WTC11 (cell line): ENCODE measurements around the gene FAM24B. TPM values are rescaled to one million over a fixed set of nuclear protein-coding genes. Genes with fewer than 3 reads are reported as not detected.

ENCODE experiments used
- ATAC-seq: fragments of 200-7000 bp; cut with Tn5 transposase; 2 replicates; pipeline ENCODE4 v1.10.0; 2021; ENCODE audit warnings: mild to moderate bottlenecking, moderate library complexity
- CTCF ChIA-PET: fragments of 300-600 bp; sonication (Branson Sonifier 250); formaldehyde crosslinking; loops from one replicate; lab custom pipeline; 2021; ENCODE audit warnings: antibody characterized with exemption; lab: Charles Lee
- POLR2A ChIA-PET: fragments of 350-600 bp; sonication (Branson Sonifier 250); formaldehyde crosslinking; loops from one replicate; lab custom pipeline; 2021; ENCODE audit warnings: antibody characterized with exemption; lab: Charles Lee
- DNase-seq: peaks from one replicate; pipeline ENCODE4 v3.0.0; 2021; ENCODE audit warnings: low spot score
- H3K27ac Mint-ChIP-seq: 2 replicates; pipeline ENCODE4 v1.8.0; 2021; ENCODE audit warnings: mixed read lengths
- H3K27me3 Mint-ChIP-seq: 2 replicates; pipeline ENCODE4 v1.8.0; 2021; ENCODE audit warnings: low read depth, mild to moderate bottlenecking, moderate library complexity, mixed read lengths
- H3K36me3 Mint-ChIP-seq: 2 replicates; pipeline ENCODE4 v1.8.0; 2021; ENCODE audit warnings: mixed read lengths
- H3K4me1 Mint-ChIP-seq: 2 replicates; pipeline ENCODE4 v1.8.0; 2022; ENCODE audit warnings: mixed read lengths
- H3K4me3 Mint-ChIP-seq: 2 replicates; pipeline ENCODE4 v1.8.0; 2021; ENCODE audit warnings: mild to moderate bottlenecking, moderate library complexity, mixed read lengths
- H3K9me3 Mint-ChIP-seq: 2 replicates; pipeline ENCODE4 v1.8.0; 2021; ENCODE audit warnings: mixed read lengths
- AFF4 ChIP-seq: sonication (generic); formaldehyde crosslinking; IDR thresholded peaks from 2 replicates; pipeline ENCODE4 v1.8.1; 2023; ENCODE audit warnings: mild to moderate bottlenecking, missing genetic modification reagents, borderline replicate concordance
- ATF2 ChIP-seq: sonication (generic); formaldehyde crosslinking; IDR thresholded peaks from 2 replicates; pipeline ENCODE4 v1.8.1; 2022; ENCODE audit warnings: low read depth, missing genetic modification reagents, borderline replicate concordance
- ATF6 ChIP-seq: sonication (generic); formaldehyde crosslinking; IDR thresholded peaks from 2 replicates; pipeline ENCODE4 v1.8.1; 2023; ENCODE audit warnings: mild to moderate bottlenecking, missing genetic modification reagents
- CDX4 ChIP-seq: fragments of 250-450 bp; sonication (Bioruptor Pico); IDR thresholded peaks from 2 replicates; pipeline ENCODE4 v1.9.0; 2021; ENCODE audit warnings: moderate library complexity, mild to moderate bottlenecking, inconsistent platforms, borderline replicate concordance
- CREB1 ChIP-seq: sonication (generic); formaldehyde crosslinking; IDR thresholded peaks from 2 replicates; pipeline ENCODE4 v1.8.0; 2023; ENCODE audit warnings: mild to moderate bottlenecking, missing genetic modification reagents
- E2F4 ChIP-seq: sonication (generic); formaldehyde crosslinking; IDR thresholded peaks from 2 replicates; pipeline ENCODE4 v1.8.1; 2022; ENCODE audit warnings: low read depth, mild to moderate bottlenecking, moderate library complexity, missing genetic modification reagents, borderline replicate concordance
- ESRRA ChIP-seq: sonication (generic); formaldehyde crosslinking; IDR thresholded peaks from 2 replicates; pipeline ENCODE4 v1.8.1; 2022; ENCODE audit warnings: mild to moderate bottlenecking, missing genetic modification reagents, borderline replicate concordance
- FOXP1 ChIP-seq: sonication (generic); formaldehyde crosslinking; IDR thresholded peaks from 2 replicates; pipeline ENCODE4 v1.8.0; 2022; ENCODE audit warnings: missing genetic modification reagents, mild to moderate bottlenecking, moderate library complexity, borderline replicate concordance
- GTF2I ChIP-seq: fragments of 250-450 bp; sonication (Bioruptor Pico); conservative IDR thresholded peaks from 2 replicates; pipeline ENCODE4 v1.4.0; 2021; ENCODE audit warnings: mild to moderate bottlenecking
- HMGA2 ChIP-seq: fragments of 250-450 bp; sonication (Bioruptor Pico); IDR thresholded peaks from 2 replicates; pipeline ENCODE4 v1.4.0; 2021; ENCODE audit warnings: mild to moderate bottlenecking, moderate library complexity
- IRF1 ChIP-seq: sonication (generic); formaldehyde crosslinking; IDR thresholded peaks from 2 replicates; pipeline ENCODE4 v1.8.0; 2023; ENCODE audit warnings: missing genetic modification reagents
- JAZF1 ChIP-seq: fragments of 250-450 bp; sonication (Bioruptor Pico); IDR thresholded peaks from 2 replicates; pipeline ENCODE4 v1.9.0; 2021; ENCODE audit warnings: moderate library complexity, mild to moderate bottlenecking, inconsistent platforms
- NR2C2 ChIP-seq: sonication (generic); formaldehyde crosslinking; IDR thresholded peaks from 2 replicates; pipeline ENCODE4 v1.8.0; 2022; ENCODE audit warnings: mild to moderate bottlenecking, missing genetic modification reagents
- RELA ChIP-seq: sonication (generic); formaldehyde crosslinking; IDR thresholded peaks from 2 replicates; pipeline ENCODE4 v1.8.1; 2022; ENCODE audit warnings: missing genetic modification reagents, mild to moderate bottlenecking, borderline replicate concordance
- TEAD1 ChIP-seq: sonication (generic); formaldehyde crosslinking; IDR thresholded peaks from 2 replicates; pipeline ENCODE4 v1.8.0; 2022; ENCODE audit warnings: mild to moderate bottlenecking, missing genetic modification reagents
- USF2 ChIP-seq: sonication (generic); formaldehyde crosslinking; IDR thresholded peaks from 2 replicates; pipeline ENCODE4 v1.8.1; 2023; ENCODE audit warnings: mild to moderate bottlenecking, missing genetic modification reagents, moderate library complexity
- ZNF138 ChIP-seq: sonication (generic); formaldehyde crosslinking; conservative IDR thresholded peaks from 2 replicates; pipeline ENCODE4 v1.8.1; 2022; ENCODE audit warnings: mild to moderate bottlenecking, moderate library complexity, missing genetic modification reagents
- ZNF232 ChIP-seq: sonication (generic); formaldehyde crosslinking; IDR thresholded peaks from 2 replicates; pipeline ENCODE4 v1.8.0; 2022; ENCODE audit warnings: mild to moderate bottlenecking, missing genetic modification reagents
- ZNF263 ChIP-seq: sonication (generic); formaldehyde crosslinking; IDR thresholded peaks from 2 replicates; pipeline ENCODE4 v1.8.1; 2022; ENCODE audit warnings: low read depth, mild to moderate bottlenecking, moderate library complexity, missing genetic modification reagents
- total RNA-seq: library from RNA; stranded (reverse); gene quantifications from 3 replicates; pipeline ENCODE4 v1.2.3, GENCODE V29; 2021

The FAM24B gene
- total RNA-seq, 1 experiment from 2014 or later, result 3.7 TPM

GRCh38 chr10:122802282-122802681, 77.1 kb downstream of the FAM24B start:
- CTCF ChIA-PET, result no interaction called here

More at GRCh38 chr10:122802282-122802681, 77.1 kb downstream of the FAM24B start:
- POLR2A ChIA-PET, result no interaction called here
- DNase-seq (no peak), ATAC-seq (no peak)
- Mint-ChIP-seq H3K4me1 (no peaks in the 10 kb centered on the region), H3K4me3 (no peak overlapping the region), H3K27me3 (peaks cover 17% of the 10 kb centered on the region), H3K9me3 (peaks cover 3% of the 10 kb centered on the region; the same call in 1 of the 2 replicates), H3K27ac (no peak overlapping the region), H3K36me3 (no peaks in the 10 kb centered on the region)
- TF ChIP-seq E2F4 (CRISPR knock-in tag), result no peak
- no peak for TF ChIP-seq FOXP1 (CRISPR knock-in tag)
- no peak for TF ChIP-seq TEAD1 (CRISPR knock-in tag)
- no peak for TF ChIP-seq AFF4 (CRISPR knock-in tag)
- no peak for TF ChIP-seq ATF6
- TF ChIP-seq JAZF1 (CRISPR knock-in tag), result no peak
- no peak for TF ChIP-seq CDX4 (CRISPR knock-in tag)
- TF ChIP-seq GTF2I (CRISPR knock-in tag), result no peak
- TF ChIP-seq NR2C2 (CRISPR knock-in tag), result no peak
- no peak for TF ChIP-seq ESRRA (CRISPR knock-in tag)
- no peak for TF ChIP-seq ZNF232 (CRISPR knock-in tag)
- no peak for TF ChIP-seq USF2 (CRISPR knock-in tag)
- TF ChIP-seq ATF2 (CRISPR knock-in tag), result no peak
- TF ChIP-seq HMGA2 (CRISPR knock-in tag), result no peak
- TF ChIP-seq ZNF138 (CRISPR knock-in tag), result no peak
- no peak for TF ChIP-seq CREB1
- no peak for TF ChIP-seq ZNF263 (CRISPR knock-in tag)
- TF ChIP-seq IRF1 (CRISPR knock-in tag), result no peak
- TF ChIP-seq RELA (CRISPR knock-in tag), result no peak

Other genes starting within 250 kb of the FAM24B start
- gene C10orf120, start 179.7 kb downstream of the FAM24B start, total RNA-seq, result not detected in 3 replicates
- gene CUZD1, start 33.7 kb downstream of the FAM24B start, total RNA-seq, result 3.5 to 4.4 TPM (median 3.8 TPM) in 3 replicates
- gene FAM24A, start 31.0 kb upstream of the FAM24B start, total RNA-seq, result not detected in 3 replicates
- 6.4 to 7.7 TPM (median 6.5 TPM) in 3 replicates for gene C10orf88, start 74.6 kb upstream of the FAM24B start, total RNA-seq
- 4.0 to 6.2 TPM (median 5.6 TPM) in 3 replicates for gene PSTK, start 100.8 kb upstream of the FAM24B start, total RNA-seq
- 6.9 to 13.2 TPM (median 7.9 TPM) in 3 replicates for gene IKZF5, start 129.2 kb upstream of the FAM24B start, total RNA-seq
- 14.5 to 18.4 TPM (median 17.4 TPM) in 3 replicates for gene ACADSB, start 129.4 kb upstream of the FAM24B start, total RNA-seq